Uterus (tissue), 2 donors: ENCODE data around the gene DYNC1LI1.

ENCODE experiments used
- CTCF ChIP-seq, 4 experiments: fragments of 200-600 bp in 2 of 4; fragments of 450-650 bp in 2 of 4; sonication (generic) in 2 of 4; IDR thresholded peaks; one replicate each; pipeline ENCODE4 v1.5.1; 2016 to 2019; ENCODE audit warnings: antibody characterized with exemption in 4 of 4, mild to moderate bottlenecking in 2 of 4, moderate library complexity in 1 of 4
- POLR2A ChIP-seq, 2 donors: fragments of 450-650 bp; IDR thresholded peaks; one replicate each; pipeline ENCODE4 v1.6.1; 2016; ENCODE audit warnings: antibody characterized with exemption in 2 of 2, mild to moderate bottlenecking in 1 of 2, moderate library complexity in 1 of 2

- no peak for TF ChIP-seq CTCF (IDR thresholded peaks at IDR 0.05)
- TF ChIP-seq POLR2A (IDR thresholded peaks at IDR 0.05), result no peak
These were observed 70.4 kb downstream of the DYNC1LI1 start for GRCh38 chr3:32500231-32500630.
